GM21515 (cell line): Measurements from ENCODE around the gene KCNT2.
"Not testable (repeated sequence)": the region's sequence is repeated elsewhere in the genome, so short reads cannot be mapped to it uniquely, and the experiment has no call there.

Experiments
- ATAC-seq: cut with Tn5 transposase; IDR thresholded peaks from one replicate; pipeline ENCODE4 v1.9.1; 2021; ENCODE audit not compliant: unreplicated experiment

KCNT2 gene

DNA sequence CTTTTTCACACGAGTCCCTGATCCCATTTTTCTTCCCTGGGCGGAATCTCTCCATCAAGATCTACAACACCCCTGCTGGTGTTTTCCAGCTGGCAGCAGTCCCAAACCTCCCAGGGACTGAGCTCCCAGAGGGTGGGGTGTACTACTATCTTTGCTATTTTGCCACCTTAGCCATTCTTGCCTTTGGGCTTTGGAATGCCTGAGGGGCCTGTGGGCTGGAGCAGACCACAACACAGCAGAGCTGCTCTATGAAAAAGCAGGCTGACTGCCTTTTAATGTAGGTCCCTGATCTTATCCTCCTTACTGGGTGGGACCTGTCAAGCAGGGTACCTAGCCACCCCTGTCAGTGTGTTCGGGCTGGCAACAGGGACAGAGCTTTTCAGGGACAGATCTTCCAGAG lies 91.9 kb downstream of the KCNT2 start:
- ATAC-seq: no peak

- no peak for ATAC-seq
These were observed 92.3 kb downstream of the KCNT2 start for GRCh38 chr1:196515904-196516303.

DNA sequence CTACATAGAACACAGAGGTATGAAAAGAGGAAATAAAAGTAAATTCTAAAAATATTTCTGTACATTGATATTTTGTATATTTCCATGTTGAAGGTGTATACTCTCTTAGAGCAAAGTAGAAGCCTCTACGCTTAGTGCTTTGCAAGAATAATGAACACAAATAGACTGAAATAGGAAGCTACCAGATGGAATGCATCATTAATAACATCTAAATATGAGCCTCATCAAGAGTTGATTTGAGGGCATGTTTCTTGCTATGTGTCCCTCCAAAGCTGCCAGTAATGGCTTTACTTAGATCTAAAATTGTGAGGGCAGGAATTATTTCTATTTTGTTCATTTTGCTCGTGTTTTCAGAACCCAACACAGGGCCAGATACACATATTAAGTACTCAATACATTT lies 94.4 kb downstream of the KCNT2 start:
- ATAC-seq: no peak

DNA sequence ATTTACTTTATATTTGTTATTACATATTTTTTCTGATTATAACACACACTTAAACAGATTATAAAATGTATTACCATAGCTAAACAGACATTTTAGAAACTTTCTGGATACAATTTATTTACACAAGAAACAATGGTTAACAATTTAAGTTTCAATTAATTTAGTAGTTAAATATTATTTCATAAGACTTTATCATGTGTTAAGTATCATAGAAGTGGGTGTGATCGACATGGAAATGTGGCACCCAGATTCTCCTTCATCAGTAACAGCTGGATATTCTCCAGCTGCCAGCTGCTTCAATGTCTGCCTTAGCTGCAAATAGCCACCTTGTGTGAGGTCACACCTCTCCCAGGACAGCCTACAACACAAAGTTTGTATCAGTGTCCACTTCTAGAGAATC lies 97.8 kb downstream of the KCNT2 start:
- no peak for ATAC-seq

DNA sequence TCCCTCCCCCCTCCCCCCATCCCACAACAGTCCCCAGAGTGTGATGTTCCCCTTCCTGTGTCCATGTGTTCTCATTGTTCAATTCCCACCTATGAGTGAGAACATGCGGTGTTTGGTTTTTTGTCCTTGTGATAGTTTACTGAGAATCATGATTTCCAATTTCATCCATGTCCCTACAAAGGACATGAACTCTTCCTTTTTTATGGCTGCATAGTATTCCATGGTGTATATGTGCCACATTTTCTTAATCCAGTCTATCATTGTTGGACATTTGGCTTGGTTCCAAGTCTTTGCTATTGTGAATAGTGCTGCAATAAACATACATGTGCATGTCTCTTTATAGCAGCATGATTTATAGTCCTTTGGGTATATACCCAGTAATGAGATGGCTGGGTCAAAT lies 104.0 kb downstream of the KCNT2 start:
- not testable (repeated sequence) for ATAC-seq

DNA sequence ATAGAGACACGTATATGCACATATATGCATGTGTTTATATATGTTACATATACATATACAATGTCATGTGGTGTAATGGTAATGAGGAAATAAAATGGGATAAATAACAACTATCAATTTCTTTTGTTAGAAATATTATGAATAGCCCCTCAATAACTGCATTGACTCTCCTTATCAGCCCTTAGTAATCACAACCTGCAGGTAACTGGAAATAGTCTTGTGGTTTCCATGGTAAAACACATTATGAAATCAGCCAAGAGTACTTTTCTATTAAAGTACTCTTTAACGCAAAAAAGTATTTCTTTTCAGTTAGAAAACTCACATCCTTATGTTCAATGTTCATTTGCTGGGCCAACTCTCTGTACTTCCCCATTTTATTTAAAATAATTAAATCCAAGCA lies 105.8 kb downstream of the KCNT2 start:
- no peak for ATAC-seq

DNA sequence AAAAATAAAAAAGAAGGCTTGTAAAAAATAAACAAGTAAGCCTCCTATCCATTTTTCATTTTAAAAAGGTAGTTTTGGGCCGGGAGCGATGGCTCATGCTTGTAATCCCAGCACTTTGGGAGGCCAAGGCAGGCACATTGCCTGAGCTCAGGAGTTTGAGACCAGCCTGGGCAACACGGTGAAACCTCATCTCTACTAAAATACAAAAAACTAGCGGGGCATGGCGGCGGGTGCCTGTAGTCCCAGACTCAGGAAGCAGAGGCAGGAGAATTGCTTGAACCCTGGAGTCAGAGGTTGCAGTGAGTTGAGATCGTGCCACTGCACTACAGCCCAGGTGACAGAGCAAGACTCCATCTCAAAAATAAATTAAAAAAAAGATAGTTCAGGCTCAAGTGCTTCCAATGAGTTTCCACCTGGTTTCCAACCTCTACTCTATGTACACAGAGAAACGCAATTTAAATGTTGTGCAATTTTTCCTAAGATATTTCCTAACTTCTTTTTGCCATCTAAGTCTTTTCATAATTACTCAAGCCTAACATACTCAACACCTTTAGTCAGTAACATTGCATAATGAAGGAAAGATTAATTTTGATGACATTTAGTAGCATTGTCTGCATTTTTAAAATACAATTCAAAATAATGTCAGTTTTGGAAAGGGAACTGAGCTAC lies 106.3 kb downstream of the KCNT2 start:
- ATAC-seq: no peak

DNA sequence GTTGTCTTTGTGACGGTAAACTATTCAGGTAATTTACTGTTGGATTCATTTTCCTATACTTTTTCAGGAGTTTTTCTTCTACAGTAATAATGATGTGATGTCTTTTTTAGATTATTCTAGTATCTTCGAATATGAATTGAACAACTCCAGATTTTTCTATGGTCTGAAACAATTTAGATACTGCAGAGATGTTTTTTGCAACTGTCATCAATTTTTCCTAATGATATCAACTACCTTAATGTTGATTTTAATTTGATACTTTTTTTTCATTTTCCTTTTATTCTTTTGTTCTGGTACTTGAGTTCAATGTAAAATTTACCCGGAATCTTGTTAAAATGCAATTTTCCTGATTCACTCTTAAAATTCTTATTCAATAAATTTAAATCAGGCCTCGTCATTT lies 110.4 kb downstream of the KCNT2 start:
- ATAC-seq: no peak

- ATAC-seq: no peak
These were observed 113.5 kb downstream of the KCNT2 start for GRCh38 chr1:196494766-196495165.

DNA sequence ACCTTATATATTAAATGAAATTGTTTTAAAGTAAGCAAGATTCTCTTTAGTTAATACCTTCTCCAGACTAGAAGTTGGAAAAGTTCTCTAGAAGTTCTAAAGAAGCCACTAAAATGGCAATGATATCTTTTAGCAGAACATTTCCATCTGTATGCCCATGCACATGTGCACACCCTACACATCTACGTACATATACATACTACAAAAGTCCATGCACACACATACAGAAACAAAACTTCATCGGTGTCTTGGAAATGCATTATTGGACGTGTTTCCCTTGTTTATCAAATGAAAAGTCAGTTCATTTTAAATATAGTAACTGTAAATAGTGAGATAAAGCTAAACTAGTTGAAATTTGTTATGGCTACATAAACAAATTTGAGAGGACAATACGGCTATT lies 114.4 kb downstream of the KCNT2 start:
- no peak for ATAC-seq

- no peak for ATAC-seq
These were observed 119.7 kb downstream of the KCNT2 start for GRCh38 chr1:196488579-196488978.

- no peak for ATAC-seq
These were observed 121.9 kb downstream of the KCNT2 start for GRCh38 chr1:196486346-196486745.

- no peak for ATAC-seq
These were observed 126.6 kb downstream of the KCNT2 start for GRCh38 chr1:196481616-196482015.

DNA sequence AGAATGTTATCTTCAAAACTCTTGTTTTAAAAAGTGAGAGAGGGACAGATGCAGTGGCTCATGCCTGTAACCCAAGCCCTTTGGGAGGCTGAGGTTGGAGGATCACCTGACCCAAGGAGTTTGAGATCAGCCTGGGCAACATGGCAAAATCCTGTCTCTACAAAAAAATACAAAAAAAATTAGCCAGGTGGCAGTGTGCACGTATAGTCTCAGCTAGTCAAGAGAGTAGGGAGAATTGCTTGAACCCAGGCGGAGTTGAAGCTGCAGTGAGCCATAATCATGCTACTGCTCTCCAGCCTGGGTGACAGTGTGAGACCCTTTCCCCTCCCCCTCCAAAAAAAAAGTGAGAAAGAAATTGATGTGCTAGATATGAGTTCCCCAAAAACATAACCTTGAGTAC lies 131.0 kb downstream of the KCNT2 start:
- ATAC-seq: no peak

DNA sequence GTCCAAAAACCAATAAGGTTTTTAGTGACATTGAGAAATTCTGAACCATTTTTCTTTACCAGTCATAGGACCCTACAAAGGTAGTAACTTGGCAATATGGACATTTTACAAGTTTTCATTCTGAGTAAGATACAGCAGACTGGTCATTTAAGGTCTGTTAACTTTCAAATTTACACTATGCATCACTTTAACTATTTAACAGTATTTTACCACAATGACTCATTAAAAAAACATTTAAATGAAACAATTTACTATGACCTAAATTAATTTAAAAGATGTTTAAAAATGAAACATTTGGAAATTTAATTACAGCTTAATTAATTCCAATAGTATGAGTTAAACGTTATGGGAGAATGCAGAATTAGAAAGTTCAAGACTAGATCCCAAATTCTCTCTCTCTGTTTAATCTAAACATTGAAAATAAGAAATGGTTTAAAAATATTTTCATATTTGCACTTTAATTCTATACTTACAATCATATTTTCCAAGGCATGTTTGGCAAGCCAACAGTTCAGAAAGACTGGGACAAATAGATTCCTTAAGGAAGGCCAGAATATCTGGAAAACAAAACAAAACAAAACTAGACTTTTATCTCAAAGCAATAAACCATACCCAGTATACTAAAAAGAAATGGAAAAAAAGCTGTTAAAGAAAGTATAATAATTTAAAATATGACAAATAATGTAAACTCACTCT lies 140.9 kb downstream of the KCNT2 start:
- ATAC-seq: no peak

DNA sequence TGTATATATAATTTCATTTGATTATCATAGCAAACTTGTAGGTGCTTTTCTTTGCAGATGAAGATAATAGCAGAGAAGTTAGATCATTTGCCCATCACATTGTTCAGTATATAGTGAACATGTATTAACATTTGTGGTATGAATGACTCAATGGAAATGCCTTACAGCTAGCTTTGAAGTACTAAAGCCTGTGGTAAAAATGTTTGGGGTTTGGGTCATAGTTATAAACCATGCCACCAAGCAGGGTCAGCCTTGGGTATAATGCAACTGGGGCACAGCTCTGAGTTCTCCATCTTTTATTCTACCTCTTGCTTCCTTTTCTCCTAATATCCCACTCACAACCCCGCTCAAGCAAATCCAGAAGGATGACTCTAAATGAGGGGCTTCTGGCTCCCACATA lies 141.6 kb downstream of the KCNT2 start:
- ATAC-seq: no peak

- ATAC-seq: no peak
These were observed 142.1 kb downstream of the KCNT2 start for GRCh38 chr1:196466166-196466565.

DNA sequence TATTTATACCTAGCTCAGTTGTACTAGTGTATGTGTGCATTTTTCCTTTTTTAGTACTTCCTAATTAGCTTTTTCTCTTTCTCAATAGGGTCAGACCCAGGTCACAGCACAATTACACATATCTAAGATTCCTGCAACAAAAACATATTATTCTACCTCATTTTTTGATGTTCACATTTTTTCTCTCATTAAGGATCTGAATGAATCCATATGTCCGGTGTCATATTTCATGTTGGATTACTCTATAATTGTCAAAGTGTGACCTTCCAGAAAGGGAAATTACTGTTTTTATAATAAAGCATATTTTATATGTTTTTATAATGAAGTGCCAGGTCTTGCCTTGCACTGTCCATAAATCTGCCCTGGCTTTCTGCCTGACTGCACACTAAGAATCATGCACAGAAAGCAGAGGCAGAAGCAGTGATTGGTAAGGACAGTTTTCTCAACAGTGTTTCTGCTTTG lies 143.7 kb downstream of the KCNT2 start:
- ATAC-seq: no peak

- ATAC-seq: no peak
These were observed 146.2 kb downstream of the KCNT2 start for GRCh38 chr1:196462086-196462485.

DNA sequence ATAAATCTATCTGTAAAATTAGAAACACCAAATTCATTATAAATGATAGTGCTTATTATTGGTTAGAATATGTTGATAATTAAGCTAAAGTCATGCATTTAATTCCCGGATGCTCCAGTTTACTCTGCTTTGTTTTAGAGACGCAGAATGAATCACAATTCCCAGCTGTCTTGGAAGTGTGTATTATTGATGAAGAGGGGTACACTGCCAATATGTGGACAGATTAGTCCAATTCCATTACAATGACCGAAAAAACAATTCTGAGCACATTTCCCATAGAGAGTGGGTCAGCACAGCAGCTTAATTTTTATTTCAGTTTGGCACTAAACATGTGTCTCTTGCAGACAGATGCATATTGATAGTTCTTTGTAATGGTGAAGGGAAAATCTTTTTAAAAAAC lies 146.7 kb downstream of the KCNT2 start:
- ATAC-seq: no peak

GRCh38 chr1:196459383-196459782 lies 148.9 kb downstream of the KCNT2 start:
- no peak for ATAC-seq

DNA sequence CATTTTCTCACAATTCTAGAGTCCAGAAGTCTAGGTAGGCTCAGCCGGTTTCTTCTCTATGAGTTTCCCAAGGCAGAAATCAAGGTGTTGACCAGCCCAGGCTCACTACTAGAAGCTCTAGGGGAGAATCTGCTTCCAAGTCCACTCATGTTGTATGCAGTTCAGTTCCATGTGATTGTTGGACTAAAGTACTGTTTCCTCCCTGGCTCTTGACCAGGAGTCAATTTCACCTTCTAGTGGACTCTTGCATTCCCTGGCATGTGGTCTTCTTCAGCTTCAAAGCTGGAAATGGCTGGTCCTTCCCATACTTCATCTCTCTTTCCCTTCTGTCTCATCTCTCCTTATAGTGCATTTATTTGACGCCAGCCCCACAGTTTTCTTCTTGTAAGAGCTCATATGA lies 153.4 kb downstream of the KCNT2 start:
- no peak for ATAC-seq

DNA sequence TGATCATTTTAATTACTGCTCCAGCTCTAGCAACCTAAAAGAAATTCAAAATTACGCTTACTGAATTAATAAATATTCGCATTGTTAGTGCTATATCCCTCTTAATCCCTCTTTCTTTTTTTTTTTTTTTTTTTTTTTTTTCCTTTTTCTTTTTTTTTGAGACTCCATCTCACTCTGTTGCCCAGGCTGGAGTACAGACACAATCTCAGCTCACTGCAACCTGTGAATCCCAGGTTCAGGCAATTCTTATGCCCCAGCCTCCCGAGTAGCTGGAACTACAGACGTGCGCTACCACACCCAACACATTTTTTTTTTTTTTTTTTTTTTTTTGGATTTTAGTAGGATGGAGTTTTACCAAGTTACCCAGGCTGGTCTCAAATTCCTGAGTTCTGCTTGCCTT lies 157.1 kb downstream of the KCNT2 start:
- ATAC-seq: no peak
